Measurements from ENCODE around the gene ANKRD12.

DNA sequence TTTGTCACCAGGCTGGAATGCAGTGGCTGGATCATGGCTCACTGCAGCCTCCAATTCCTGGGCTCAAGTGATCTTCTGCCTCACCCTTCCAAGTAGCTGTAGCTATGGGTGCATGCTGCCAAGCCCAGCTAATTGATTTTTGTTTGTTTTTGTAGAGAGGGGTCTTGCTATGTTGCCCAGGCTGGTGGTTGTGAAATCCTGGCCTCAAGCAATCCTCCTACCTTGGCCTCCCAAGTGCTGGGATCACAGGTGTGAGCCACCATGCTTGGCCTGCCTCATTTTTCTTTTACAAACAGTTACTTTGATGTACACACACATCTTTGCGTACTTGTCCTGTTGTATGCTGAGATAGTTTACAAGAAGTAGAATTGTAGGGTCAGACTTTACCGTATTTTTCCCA lies 13.1 kb upstream of the ANKRD12 start:
- TF ChIP-seq, protein P1, sequence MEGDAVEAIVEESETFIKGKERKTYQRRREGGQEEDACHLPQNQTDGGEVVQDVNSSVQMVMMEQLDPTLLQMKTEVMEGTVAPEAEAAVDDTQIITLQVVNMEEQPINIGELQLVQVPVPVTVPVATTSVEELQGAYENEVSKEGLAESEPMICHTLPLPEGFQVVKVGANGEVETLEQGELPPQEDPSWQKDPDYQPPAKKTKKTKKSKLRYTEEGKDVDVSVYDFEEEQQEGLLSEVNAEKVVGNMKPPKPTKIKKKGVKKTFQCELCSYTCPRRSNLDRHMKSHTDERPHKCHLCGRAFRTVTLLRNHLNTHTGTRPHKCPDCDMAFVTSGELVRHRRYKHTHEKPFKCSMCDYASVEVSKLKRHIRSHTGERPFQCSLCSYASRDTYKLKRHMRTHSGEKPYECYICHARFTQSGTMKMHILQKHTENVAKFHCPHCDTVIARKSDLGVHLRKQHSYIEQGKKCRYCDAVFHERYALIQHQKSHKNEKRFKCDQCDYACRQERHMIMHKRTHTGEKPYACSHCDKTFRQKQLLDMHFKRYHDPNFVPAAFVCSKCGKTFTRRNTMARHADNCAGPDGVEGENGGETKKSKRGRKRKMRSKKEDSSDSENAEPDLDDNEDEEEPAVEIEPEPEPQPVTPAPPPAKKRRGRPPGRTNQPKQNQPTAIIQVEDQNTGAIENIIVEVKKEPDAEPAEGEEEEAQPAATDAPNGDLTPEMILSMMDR (IDR thresholded peaks at IDR 0.05; ENCODE audit: insufficient read depth, low read length, poor library complexity, severe bottlenecking), result no peak
- no peak for TF ChIP-seq EZH2phosphoT487 (conservative IDR thresholded peaks at IDR 0.05; ENCODE audit: low read length)
